ENCODE results near the gene CCDC149. TPM values are rescaled to one million over a fixed set of nuclear protein-coding genes. Genes with fewer than 3 reads are reported as not detected.

The CCDC149 gene
- total and polyA plus RNA-seq, 2 donors (not counting 3 experiments of a cell fraction or from before 2014, with no cell fraction given): 7.8 to 11.3 TPM

DNA sequence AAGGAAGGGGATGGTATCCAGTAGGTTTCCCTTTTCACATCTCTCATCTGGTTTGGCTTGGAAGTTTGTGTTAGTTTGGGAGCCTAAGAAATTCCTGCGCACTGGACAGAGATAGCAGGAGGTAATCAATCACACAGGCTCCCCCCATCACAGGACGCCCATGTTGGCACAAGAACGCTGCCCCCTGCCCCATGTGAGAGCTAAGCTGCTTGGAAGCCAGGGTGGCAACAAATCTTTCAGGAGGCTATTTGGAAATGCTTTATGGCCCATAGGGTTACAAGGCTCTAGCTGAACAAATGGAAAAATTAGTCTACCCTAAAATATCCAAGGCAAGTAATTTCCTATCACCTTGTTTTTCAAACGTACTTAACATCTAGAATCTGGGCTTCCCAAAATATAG is 63.5 kb downstream of the CCDC149 start:
- Histone ChIP-seq H3K79me2 (ENCODE audit: control insufficient read depth, insufficient read depth, low read length) (no peaks in the 10 kb centered on the region), H3K4me1 (ENCODE audit: control insufficient read depth, extremely low read depth, insufficient read depth, low read length) (peaks cover 27% of the 10 kb centered on the region), H3K4me2 (ENCODE audit: insufficient read depth, low read length) (no peak overlapping the region), H3K9ac (replicated peaks; ENCODE audit: extremely low read depth, insufficient read depth, low read length) (no peak overlapping the region), H3K9me1 (replicated peaks; ENCODE audit: control insufficient read depth, extremely low read depth, insufficient read depth, low read length) (no peaks in the 10 kb centered on the region), H3K4me3 (replicated peaks in 1 of 3; ENCODE audit: insufficient read depth in 1 of 3, low read depth in 1 of 3, low read length in 3 of 3) (no peak overlapping the region), H3K9me3 (replicated peaks; ENCODE audit: control insufficient read depth, insufficient read depth, low read length) (no peaks in the 10 kb centered on the region), H3K27ac (ENCODE audit: insufficient read depth, low read depth, low read length) (no peak overlapping the region), H4K20me1 (replicated peaks; ENCODE audit: control insufficient read depth, extremely low read depth, insufficient read depth, low read length) (no peaks in the 10 kb centered on the region), H3K27me3 (ENCODE audit: control insufficient read depth in 2 of 2, insufficient read depth in 2 of 2, low read length in 2 of 2) (no peaks in the 10 kb centered on the region), H3K36me3 (ENCODE audit: control insufficient read depth in 2 of 2, extremely low read depth in 1 of 2, insufficient read depth in 2 of 2, low read length in 2 of 2) (no peaks in the 10 kb centered on the region), H2AFZ (ENCODE audit: low read depth, low read length) (no peak overlapping the region)
- no TSS peak for BruUV-seq (replicated peaks)
- CTCF ChIA-PET: no interaction called here
- DNase-seq (ENCODE audit: low read depth, low spot score): no peak
- dilution Hi-C loops (cut with MboI; ENCODE audit: extremely low pct_ligation_motif_present, low sequenced_read_pairs): no loop called here
- intact Hi-C loops (cut with micrococcal nuclease): no loop called here
- TF ChIP-seq POLR2AphosphoS5 (IDR thresholded peaks at IDR 0.05; ENCODE audit: insufficient read depth, low read depth, low read length): no peak
- no peak for TF ChIP-seq MYC (IDR thresholded peaks at IDR 0.05; ENCODE audit: low read depth, low read length)
- no peak for TF ChIP-seq EZH2 (IDR thresholded peaks at IDR 0.05; ENCODE audit: borderline replicate concordance, low read depth, low read length, severe bottlenecking)
- no peak for TF ChIP-seq MAX (IDR thresholded peaks at IDR 0.05; ENCODE audit: insufficient read depth, insufficient read length)
- no peak for TF ChIP-seq FOS (IDR thresholded peaks at IDR 0.05; ENCODE audit: borderline replicate concordance, insufficient read depth, low read length)
- TF ChIP-seq GATA2 (IDR thresholded peaks at IDR 0.05; ENCODE audit: insufficient read depth, insufficient read length, low read depth, low read length): no peak
- TF ChIP-seq JUN (IDR thresholded peaks at IDR 0.05; ENCODE audit: borderline replicate concordance, insufficient read depth, insufficient read length, low read depth): no peak
- no peak for TF ChIP-seq POLR2A (IDR thresholded peaks at IDR 0.05; ENCODE audit: low read depth, low read length)
- TF ChIP-seq, protein P1, sequence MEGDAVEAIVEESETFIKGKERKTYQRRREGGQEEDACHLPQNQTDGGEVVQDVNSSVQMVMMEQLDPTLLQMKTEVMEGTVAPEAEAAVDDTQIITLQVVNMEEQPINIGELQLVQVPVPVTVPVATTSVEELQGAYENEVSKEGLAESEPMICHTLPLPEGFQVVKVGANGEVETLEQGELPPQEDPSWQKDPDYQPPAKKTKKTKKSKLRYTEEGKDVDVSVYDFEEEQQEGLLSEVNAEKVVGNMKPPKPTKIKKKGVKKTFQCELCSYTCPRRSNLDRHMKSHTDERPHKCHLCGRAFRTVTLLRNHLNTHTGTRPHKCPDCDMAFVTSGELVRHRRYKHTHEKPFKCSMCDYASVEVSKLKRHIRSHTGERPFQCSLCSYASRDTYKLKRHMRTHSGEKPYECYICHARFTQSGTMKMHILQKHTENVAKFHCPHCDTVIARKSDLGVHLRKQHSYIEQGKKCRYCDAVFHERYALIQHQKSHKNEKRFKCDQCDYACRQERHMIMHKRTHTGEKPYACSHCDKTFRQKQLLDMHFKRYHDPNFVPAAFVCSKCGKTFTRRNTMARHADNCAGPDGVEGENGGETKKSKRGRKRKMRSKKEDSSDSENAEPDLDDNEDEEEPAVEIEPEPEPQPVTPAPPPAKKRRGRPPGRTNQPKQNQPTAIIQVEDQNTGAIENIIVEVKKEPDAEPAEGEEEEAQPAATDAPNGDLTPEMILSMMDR (IDR thresholded peaks at IDR 0.05; ENCODE audit: extremely low read depth in 1 of 2, insufficient read depth in 1 of 2, low read depth in 1 of 2, low read length in 2 of 2): no peak
- FAIRE-seq: no peak
- POLR2A ChIA-PET: no interaction called here

All from endothelial cell of umbilical vein (primary cell).